Prostate gland (tissue), 2 donors: ENCODE measurements around the gene BRINP1. TPM values are rescaled to one million over a fixed set of nuclear protein-coding genes. Genes with fewer than 3 reads are reported as not detected.

Experiments used
- DNase-seq: peaks from one replicate; pipeline ENCODE4 v3.0.0-alpha.2; 2019; ENCODE audit warnings: low spot score
- H3K27ac ChIP-seq, 2 donors: fragments of 200-600 bp; sonication (generic); 2 replicates each; pipeline ENCODE4 v1.5.1; 2017 to 2019
- H3K27me3 ChIP-seq: fragments of 200-600 bp; sonication (generic); replicated peaks from 2 replicates; pipeline ENCODE4 v1.5.1; 2019; ENCODE audit not compliant: insufficient read depth
- H3K36me3 ChIP-seq, 2 donors: fragments of 200-600 bp; sonication (generic); 1 replicate in 1 of 2; 2 replicates in 1 of 2; pipeline versions ENCODE4 v1.5.1 to v1.8.1; 2017 to 2019
- H3K4me1 ChIP-seq: fragments of 200-600 bp; sonication (generic); replicated peaks from 2 replicates; pipeline ENCODE4 v1.5.1; 2019
- H3K4me3 ChIP-seq, 2 donors: fragments of 200-600 bp; sonication (generic); 2 replicates each; pipeline ENCODE4 v1.5.1; 2017 to 2019
- H3K9me3 ChIP-seq: fragments of 200-600 bp; sonication (generic); 2 replicates; pipeline ENCODE4 v1.5.1; 2017
- POLR2A ChIP-seq: fragments of 450-650 bp; IDR thresholded peaks from one replicate; pipeline ENCODE4 v1.6.1; 2016; ENCODE audit warnings: antibody characterized with exemption, mild to moderate bottlenecking
- POLR2AphosphoS5 ChIP-seq: sonication (generic); formaldehyde crosslinking; IDR thresholded peaks from one replicate; pipeline ENCODE4 v1.6.1; 2017; ENCODE audit warnings: antibody characterized with exemption
- WGBS: methylation state at CpG from one replicate; pipeline ENCODE4 v1.1.5; 2018; 5-methylcytosine and 5-hydroxymethylcytosine counted together
- intact Hi-C: fragments of 100-400 bp; cut with DNase I; formaldehyde crosslinking; loops from one replicate; pipeline ENCODE4 v1.14.2; 2022
- total RNA-seq, 2 donors: library from RNA; depleted of rRNA; stranded (reverse); fragments of >200 nt; gene quantifications; one replicate each; pipeline ENCODE4 v1.1.0, GENCODE V29; 2016
- TF ChIP-seq, protein P1 (sequence below), 4 experiments: fragments of 200-600 bp in 2 of 4; fragments of 450-650 bp in 2 of 4; sonication (generic) in 2 of 4; IDR thresholded peaks; 1 replicate in 3 of 4; 2 replicates in 1 of 4; pipeline ENCODE4 v1.5.1; 2016 to 2019; ENCODE audit warnings: antibody characterized with exemption in 4 of 4, mild to moderate bottlenecking in 2 of 4, moderate library complexity in 2 of 4

BRINP1 gene
- total RNA-seq, 2 donors from 2014 or later, result 0.96 to 8.8 TPM

DNA sequence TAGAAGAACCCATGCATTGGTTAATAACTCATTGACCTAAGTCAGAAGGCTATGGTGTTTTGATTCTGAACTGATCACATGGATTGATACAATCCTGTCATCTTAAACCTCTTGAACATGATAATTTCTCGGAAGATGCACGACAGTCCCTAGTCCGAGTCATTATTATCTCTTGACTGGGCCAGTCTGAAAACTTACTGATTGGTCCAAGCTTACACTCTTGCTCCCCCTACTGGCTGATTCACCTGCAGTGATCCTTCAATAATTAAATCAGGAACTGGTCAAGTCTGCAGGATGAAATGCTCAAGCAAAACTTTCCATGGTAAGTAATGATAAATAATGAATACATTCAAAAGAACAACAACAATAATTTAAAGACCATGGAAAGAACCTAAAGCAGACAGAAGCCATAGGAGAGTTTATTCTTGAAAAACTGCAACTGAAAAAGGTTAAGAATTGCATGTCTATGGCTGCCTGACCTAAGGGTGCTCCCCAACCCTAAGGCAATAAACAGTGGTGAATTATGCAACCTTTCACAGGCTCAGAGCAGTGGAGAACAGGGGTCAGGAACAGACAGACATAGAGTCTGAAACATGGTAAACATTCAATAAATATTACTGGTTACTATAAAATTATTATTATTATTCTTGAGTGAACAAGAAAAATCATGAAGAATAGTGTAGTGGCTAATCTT is 79.3 kb downstream of the BRINP1 start:
- DNase-seq, result peak; percentile 67
- Histone ChIP-seq H3K36me3 (no peaks in the 10 kb centered on the region), H3K4me3 (no peak overlapping the region), H3K27ac (no peak overlapping the region), H3K27me3 (no peaks in the 10 kb centered on the region), H3K9me3 (no peaks in the 10 kb centered on the region), H3K4me1 (no peaks in the 10 kb centered on the region)
- TF ChIP-seq, protein P1, sequence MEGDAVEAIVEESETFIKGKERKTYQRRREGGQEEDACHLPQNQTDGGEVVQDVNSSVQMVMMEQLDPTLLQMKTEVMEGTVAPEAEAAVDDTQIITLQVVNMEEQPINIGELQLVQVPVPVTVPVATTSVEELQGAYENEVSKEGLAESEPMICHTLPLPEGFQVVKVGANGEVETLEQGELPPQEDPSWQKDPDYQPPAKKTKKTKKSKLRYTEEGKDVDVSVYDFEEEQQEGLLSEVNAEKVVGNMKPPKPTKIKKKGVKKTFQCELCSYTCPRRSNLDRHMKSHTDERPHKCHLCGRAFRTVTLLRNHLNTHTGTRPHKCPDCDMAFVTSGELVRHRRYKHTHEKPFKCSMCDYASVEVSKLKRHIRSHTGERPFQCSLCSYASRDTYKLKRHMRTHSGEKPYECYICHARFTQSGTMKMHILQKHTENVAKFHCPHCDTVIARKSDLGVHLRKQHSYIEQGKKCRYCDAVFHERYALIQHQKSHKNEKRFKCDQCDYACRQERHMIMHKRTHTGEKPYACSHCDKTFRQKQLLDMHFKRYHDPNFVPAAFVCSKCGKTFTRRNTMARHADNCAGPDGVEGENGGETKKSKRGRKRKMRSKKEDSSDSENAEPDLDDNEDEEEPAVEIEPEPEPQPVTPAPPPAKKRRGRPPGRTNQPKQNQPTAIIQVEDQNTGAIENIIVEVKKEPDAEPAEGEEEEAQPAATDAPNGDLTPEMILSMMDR (IDR thresholded peaks at IDR 0.05), result peak; percentile 56 to 84 (median 77)
- no peak for TF ChIP-seq POLR2AphosphoS5
- 45% methylated on average over 3 of the region's 3 CpGs for WGBS
- intact Hi-C loops, result loop anchor here (10.0 kb wide), 2 partner anchors 295 to 465 kb away; no protein-coding TSS in a partner anchor

GRCh38 chr9:119284587-119285337 is 84.5 kb downstream of the BRINP1 start:
- peak; percentile 24 for DNase-seq
- 40% methylated on average over 12 of the region's 12 CpGs for WGBS
- intact Hi-C loops, result loop anchor here (10.0 kb wide), 1 partner anchor 290 kb away; no protein-coding TSS in a partner anchor

GRCh38 chr9:119284118-119284517 is 85.1 kb downstream of the BRINP1 start:
- intact Hi-C loops, result loop anchor here (10.0 kb wide), 1 partner anchor 289 kb away; no protein-coding TSS in a partner anchor
- Histone ChIP-seq H3K4me1 (no peaks in the 10 kb centered on the region), H3K9me3 (no peaks in the 10 kb centered on the region), H3K27me3 (no peaks in the 10 kb centered on the region), H3K4me3 (no peak overlapping the region), H3K27ac (no peak overlapping the region), H3K36me3 (no peaks in the 10 kb centered on the region)
- DNase-seq, result no peak
- TF ChIP-seq, protein P1 (IDR thresholded peaks at IDR 0.05), result peak in 1 of 4 experiments; percentile 23
- no peak for TF ChIP-seq POLR2A
- no peak for TF ChIP-seq POLR2AphosphoS5
- 63% methylated on average over 4 of the region's 4 CpGs for WGBS

More at GRCh38 chr9:119284587-119285337, 84.5 kb downstream of the BRINP1 start:
- H3K9me3 ChIP-seq, result no peaks in the 10 kb centered on the region
- peak; percentile 43 for TF ChIP-seq POLR2AphosphoS5
- TF ChIP-seq POLR2A, result no peak
- TF ChIP-seq, protein P1 (IDR thresholded peaks at IDR 0.05), result no peak
- H3K27me3 ChIP-seq, result no peaks in the 10 kb centered on the region
- no peaks in the 10 kb centered on the region for H3K36me3 ChIP-seq
- no peaks in the 10 kb centered on the region for H3K4me1 ChIP-seq
- no peak overlapping the region for H3K4me3 ChIP-seq
- no peak overlapping the region for H3K27ac ChIP-seq

DNA sequence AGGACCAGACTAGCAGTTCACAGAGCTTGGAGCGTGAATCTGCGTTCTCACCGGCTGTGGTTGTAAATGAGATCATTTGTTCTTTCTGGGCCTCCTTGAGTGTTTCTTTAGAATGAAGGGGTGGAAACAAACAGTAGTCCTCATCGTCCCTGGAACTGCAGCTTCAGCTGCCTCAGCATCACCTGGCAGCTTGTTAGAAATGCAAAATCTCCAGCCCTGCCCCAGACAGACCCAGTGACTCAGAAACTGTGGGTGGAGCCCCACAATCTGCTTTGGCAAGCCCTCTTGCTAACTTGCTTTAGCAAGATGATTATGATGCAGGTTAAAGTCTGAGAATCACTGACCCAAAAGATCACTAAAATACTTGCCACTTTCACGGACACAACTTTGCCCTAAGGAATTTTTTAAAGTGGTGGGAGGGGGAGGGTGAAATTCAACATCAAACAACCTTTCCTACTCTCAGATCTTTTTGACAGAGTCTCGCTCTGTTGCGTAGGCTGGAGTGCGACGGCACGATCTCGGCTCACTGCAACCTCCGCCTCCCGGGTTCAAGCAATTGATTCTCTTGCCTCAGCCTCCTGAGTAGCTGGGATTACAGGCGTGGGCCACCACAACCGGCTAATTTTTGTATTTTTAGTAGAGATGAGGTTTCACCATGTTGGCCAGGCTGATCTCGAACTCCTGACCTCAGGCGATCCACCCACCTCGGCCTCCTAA is 86.0 kb downstream of the BRINP1 start:
- no peak overlapping the region for H3K27ac ChIP-seq
- no peak overlapping the region for H3K4me3 ChIP-seq
- H3K4me1 ChIP-seq, result no peaks in the 10 kb centered on the region
- no peaks in the 10 kb centered on the region for H3K36me3 ChIP-seq
- H3K9me3 ChIP-seq, result no peaks in the 10 kb centered on the region
- no peak for TF ChIP-seq POLR2A
- TF ChIP-seq, protein P1 (IDR thresholded peaks at IDR 0.05), result no peak
- no peak for TF ChIP-seq POLR2AphosphoS5
- no peaks in the 10 kb centered on the region for H3K27me3 ChIP-seq
- intact Hi-C loops, result loop anchor here (10.0 kb wide), 1 partner anchor 288 kb away; no protein-coding TSS in a partner anchor
- WGBS, result 52% methylated on average over 18 of the region's 18 CpGs
- DNase-seq, result peak; percentile 5
